Left ventricle myocardium inferior (tissue), 1 donor: Measurements from ENCODE around the gene AURKAIP1. TPM values are rescaled to one million over a fixed set of nuclear protein-coding genes. Genes with fewer than 3 reads are reported as not detected.

Experiments
- DNase-seq: peaks from one replicate; pipeline ENCODE4 v3.0.0-alpha.2; 2020
- H3K27ac ChIP-seq: fragments of 200-600 bp; replicated peaks from 2 replicates; pipeline ENCODE4 v1.8.0; 2021
- H3K27me3 ChIP-seq: fragments of 200-600 bp; 2 replicates; pipeline ENCODE4 v1.8.0; 2021; ENCODE audit warnings: low read depth
- H3K36me3 ChIP-seq: fragments of 200-600 bp; 2 replicates; pipeline ENCODE4 v1.8.0; 2021
- H3K4me1 ChIP-seq: fragments of 200-600 bp; 2 replicates; pipeline ENCODE4 v1.8.0; 2021
- H3K4me3 ChIP-seq: fragments of 200-600 bp; 2 replicates; pipeline ENCODE4 v1.8.0; 2021; ENCODE audit warnings: mild to moderate bottlenecking, moderate library complexity
- H3K9me3 ChIP-seq: fragments of 200-600 bp; replicated peaks from 2 replicates; pipeline ENCODE4 v1.8.0; 2021
- CTCF ChIP-seq: fragments of 200-600 bp; IDR thresholded peaks from 2 replicates; pipeline ENCODE4 v1.8.0; 2021; ENCODE audit warnings: antibody characterized with exemption, mild to moderate bottlenecking, borderline replicate concordance
- intact Hi-C: fragments of 100-400 bp; cut with micrococcal nuclease; formaldehyde crosslinking; loops from one replicate; pipeline ENCODE4 v1.11.0; 2022
- total RNA-seq: library from RNA; stranded (reverse); fragmentation: NEBNext Ultra II Directional; extraction: Animal tissue kit (Norgen Biotek cat#: 25700); gene quantifications from one replicate; pipeline ENCODE4 v1.2.1, GENCODE V29; 2021
- donor health status: DM: no; HTN: yes; CAD: no; lungs with severe emphysema.

AURKAIP1 gene
- total RNA-seq, 1 donor from 2014 or later = 219 TPM

DNA sequence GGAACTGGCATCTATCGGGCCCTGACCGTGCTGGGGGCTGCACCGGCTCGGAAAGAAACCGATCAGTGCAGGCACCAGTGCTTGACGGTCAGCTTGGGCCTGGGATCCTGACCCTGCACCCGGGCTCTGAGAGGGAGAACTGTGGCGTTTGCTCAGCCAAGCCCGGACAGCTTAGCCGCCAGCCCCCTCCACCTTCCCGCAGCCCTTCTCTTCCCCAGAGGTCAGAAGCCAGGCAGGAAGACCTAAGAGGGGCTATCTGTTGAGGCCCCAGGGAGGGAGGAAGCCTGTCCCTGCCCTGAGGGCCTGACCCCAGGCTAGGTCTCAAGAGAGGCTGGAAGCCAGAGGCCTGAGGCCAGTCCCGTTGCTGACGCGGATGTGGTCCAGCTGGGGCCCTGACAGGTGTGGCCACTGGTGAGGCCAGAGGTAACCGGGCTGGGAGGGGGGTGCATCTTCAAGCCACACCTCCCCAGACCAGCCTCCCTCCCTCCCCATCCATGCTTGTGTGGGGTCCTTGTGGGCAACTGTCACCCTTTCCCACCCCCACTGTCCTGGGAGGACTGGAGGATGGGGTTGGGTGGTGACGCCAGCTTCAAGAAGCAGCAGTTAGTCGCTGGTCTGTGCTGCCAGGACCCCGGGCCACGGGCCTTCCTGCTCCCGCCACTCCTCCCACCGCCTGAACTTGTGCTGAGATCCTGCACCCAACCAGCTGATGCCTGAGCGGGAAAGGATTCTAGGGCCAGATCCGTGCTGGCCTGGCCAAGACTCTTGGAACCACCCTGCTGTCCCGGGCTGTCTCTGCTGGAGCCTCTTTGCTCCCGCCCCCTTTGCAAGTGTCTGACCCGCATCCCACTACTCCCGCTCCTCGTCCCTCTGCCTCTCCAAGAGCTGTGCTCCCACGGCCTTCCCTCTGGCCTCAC lies 23.2 kb downstream of the AURKAIP1 start:
- intact Hi-C loops = no loop called here

GRCh38 chr1:1349256-1350012 lies 25.6 kb downstream of the AURKAIP1 start, which contains the start of gene DVL1:
Gene DVL1, minus strand, starts transcription at chr1:1349418. Its CDS starts 353 bp downstream, at chr1:1349065.
- no peaks in the 10 kb centered on the region for H3K36me3 ChIP-seq
- DNase-seq = peak; percentile 64
- intact Hi-C loops = no loop called here

More for the DNA sequence above, 23.2 kb downstream of the AURKAIP1 start:
- H3K4me3 ChIP-seq = peak overlapping the region; percentile 41
- peak overlapping the region; percentile 71 for H3K27ac ChIP-seq
- H3K36me3 ChIP-seq = no peaks in the 10 kb centered on the region
- no peaks in the 10 kb centered on the region for H3K9me3 ChIP-seq
- peaks cover 66% of the 10 kb centered on the region for H3K4me1 ChIP-seq
- peak; percentile 68 for DNase-seq
- no peak for TF ChIP-seq CTCF
- peaks cover 45% of the 10 kb centered on the region for H3K27me3 ChIP-seq

DNA sequence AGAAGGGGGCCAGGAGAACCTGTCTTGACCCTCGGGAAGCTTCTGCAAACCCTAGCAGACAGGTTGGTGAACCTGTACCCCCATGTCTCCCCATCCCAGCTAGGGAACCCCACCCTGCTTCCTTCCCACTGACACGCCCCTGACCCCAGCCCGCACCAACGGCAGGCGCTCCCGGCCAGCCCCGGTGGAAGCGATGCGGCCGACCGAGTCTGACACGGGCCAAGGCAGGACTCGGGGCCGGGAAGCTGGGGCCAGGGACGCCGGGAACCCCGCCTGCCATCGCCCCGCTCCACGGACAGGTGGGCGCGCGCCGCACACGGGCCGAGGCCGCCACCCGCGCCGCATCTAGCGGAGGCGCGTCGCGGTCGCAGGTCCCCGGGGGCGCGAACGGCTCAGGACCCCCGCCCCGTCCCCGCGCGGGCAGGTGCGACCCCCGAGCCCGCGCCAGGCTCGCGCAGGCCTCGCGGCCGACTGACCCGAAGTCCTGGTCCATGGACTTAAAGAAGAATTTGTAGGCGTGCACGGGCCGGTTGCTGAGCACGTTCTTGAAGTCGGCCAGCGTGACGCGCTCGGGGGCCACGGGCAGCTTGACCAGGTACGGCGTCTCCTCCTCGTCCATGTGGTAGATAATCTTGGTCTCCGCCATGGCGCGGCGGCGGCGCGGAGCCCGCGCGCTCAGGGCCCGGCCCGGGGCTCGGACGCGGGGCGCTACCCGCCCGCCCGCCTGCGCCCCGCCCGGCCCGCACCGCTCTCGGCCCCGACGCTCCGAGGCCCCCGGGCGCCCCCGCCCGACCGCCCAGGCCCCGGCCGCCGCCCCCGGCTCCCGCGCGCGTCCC lies 26.4 kb downstream of the AURKAIP1 start:
- DNase-seq = no peak
- peak overlapping the region; percentile 84 for H3K4me3 ChIP-seq
- peak overlapping the region; percentile 91 for H3K27ac ChIP-seq
- intact Hi-C loops = no loop called here
- TF ChIP-seq CTCF = no peak
- H3K9me3 ChIP-seq = no peaks in the 10 kb centered on the region
- H3K36me3 ChIP-seq = no peaks in the 10 kb centered on the region
- peaks cover 14% of the 10 kb centered on the region for H3K27me3 ChIP-seq
- peaks cover 71% of the 10 kb centered on the region for H3K4me1 ChIP-seq

More at GRCh38 chr1:1349256-1350012, 25.6 kb downstream of the AURKAIP1 start, which contains the start of gene DVL1:
- TF ChIP-seq CTCF = peak; percentile 57
- no peaks in the 10 kb centered on the region for H3K9me3 ChIP-seq
- peak within 1 kb of the TSS; percentile 84 for H3K4me3 ChIP-seq
- peaks cover 71% of the 10 kb centered on the region for H3K4me1 ChIP-seq
- H3K27ac ChIP-seq = peak within 1 kb of the TSS; percentile 96
- H3K27me3 ChIP-seq = peaks cover 22% of the 10 kb centered on the region

DNA sequence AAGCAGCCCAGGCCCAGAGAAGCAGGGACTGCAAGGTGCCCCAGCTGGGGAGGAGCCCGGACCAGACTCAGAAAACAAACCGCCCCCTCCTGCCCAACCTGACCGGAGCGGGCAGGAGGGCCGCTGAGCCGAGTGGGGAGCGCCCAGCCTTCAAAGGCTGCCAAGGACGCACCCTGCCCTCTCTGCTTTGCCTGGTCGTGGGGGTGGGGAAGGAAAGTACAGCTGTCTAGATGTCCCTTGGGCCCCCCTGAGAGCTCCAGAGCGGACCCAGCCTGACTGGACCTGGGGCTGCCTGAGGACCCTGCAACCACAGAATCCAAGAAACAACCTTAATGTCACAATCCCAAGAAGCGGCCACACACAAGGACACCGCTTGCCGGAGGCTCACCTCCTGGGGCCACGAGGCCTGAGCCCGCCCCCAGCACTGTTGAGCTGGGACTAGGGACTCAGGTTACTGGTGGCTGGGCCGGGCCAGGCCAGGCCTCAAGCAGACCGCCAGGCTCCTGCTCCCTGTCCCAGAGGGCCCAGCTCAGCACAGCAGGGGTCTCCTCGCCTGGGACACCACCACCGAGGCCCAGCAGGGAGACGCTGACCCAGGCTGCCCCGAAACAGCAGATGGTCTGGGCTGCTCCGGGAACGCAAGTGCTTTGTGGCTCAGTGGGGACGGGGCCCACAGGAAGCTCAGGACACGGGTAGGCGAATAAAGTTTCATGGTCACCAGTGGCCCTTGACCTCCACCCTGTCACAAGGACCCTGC lies 27.2 kb downstream of the AURKAIP1 start:
- intact Hi-C loops = no loop called here
- peak overlapping the region; percentile 91 for H3K27ac ChIP-seq
- H3K27me3 ChIP-seq = peaks cover 6% of the 10 kb centered on the region
- no peaks in the 10 kb centered on the region for H3K36me3 ChIP-seq
- DNase-seq = peak; percentile 46
- H3K4me1 ChIP-seq = peaks cover 66% of the 10 kb centered on the region
- TF ChIP-seq CTCF = no peak
- no peaks in the 10 kb centered on the region for H3K9me3 ChIP-seq
- H3K4me3 ChIP-seq = peak overlapping the region; percentile 84
